Caco-2 (cell line): ENCODE data around the gene ZNF148. TPM values are rescaled to one million over a fixed set of nuclear protein-coding genes. Genes with fewer than 3 reads are reported as not detected.

ENCODE experiments used
- BruUV-seq: library from RNA; stranded (reverse); fragments of 400-500 nt; replicated peaks from 2 replicates; lab custom pipeline; 2021; lab: Mats Ljungman, UMichigan
- CTCF ChIA-PET: fragments of 300-600 bp; sonication (Branson Sonifier 250); formaldehyde crosslinking; loops from one replicate; lab custom pipeline; 2022; ENCODE audit warnings: antibody characterized with exemption; lab: Charles Lee
- POLR2A ChIA-PET: fragments of 300-600 bp; sonication (Branson Sonifier 250); formaldehyde crosslinking; loops from one replicate; lab custom pipeline; 2022; ENCODE audit warnings: antibody characterized with exemption; lab: Charles Lee
- DNase-seq, 2 experiments: peaks; one replicate each; pipeline versions ENCODE4 v3.0.0 to v3.0.0-alpha.2; 2020 to 2022
- H3K27me3 ChIP-seq: replicated peaks from 2 replicates; pipeline ENCODE4 v1.6.0; 2011; ENCODE audit warnings: low read length; ENCODE audit not compliant: control insufficient read depth, insufficient read depth
- H3K36me3 ChIP-seq: 2 replicates; pipeline ENCODE4 v1.5.1; 2011; ENCODE audit warnings: low read length; ENCODE audit not compliant: control insufficient read depth, insufficient read depth
- H3K4me1 ChIP-seq: fragments of 250-450 bp; sonication (Bioruptor Pico); 2 replicates; pipeline ENCODE4 v1.5.1; 2020; ENCODE audit warnings: mild to moderate bottlenecking
- H3K4me3 ChIP-seq: 2 replicates; pipeline ENCODE4 v1.5.1; 2011; ENCODE audit warnings: low read depth, mild to moderate bottlenecking, control low read depth, low read length
- H3K9me3 ChIP-seq: fragments of 250-450 bp; sonication (Bioruptor Pico); 2 replicates; pipeline ENCODE4 v1.5.1; 2020; ENCODE audit warnings: mild to moderate bottlenecking, moderate library complexity
- H3K27ac Mint-ChIP-seq: one replicate; pipeline ENCODE4 v1.8.0; 2022; ENCODE audit warnings: mixed read lengths; ENCODE audit not compliant: unreplicated experiment
- H3K27me3 Mint-ChIP-seq: one replicate; pipeline ENCODE4 v1.8.0; 2022; ENCODE audit warnings: mixed read lengths; ENCODE audit not compliant: insufficient read depth, unreplicated experiment
- H3K36me3 Mint-ChIP-seq: one replicate; pipeline ENCODE4 v1.8.0; 2022; ENCODE audit warnings: mild to moderate bottlenecking, mixed read lengths; ENCODE audit not compliant: insufficient read depth, unreplicated experiment
- H3K4me1 Mint-ChIP-seq: one replicate; pipeline ENCODE4 v1.8.0; 2022; ENCODE audit warnings: low read depth, mixed read lengths; ENCODE audit not compliant: unreplicated experiment
- H3K4me3 Mint-ChIP-seq: one replicate; pipeline ENCODE4 v1.8.0; 2022; ENCODE audit warnings: mild to moderate bottlenecking, moderate library complexity, mixed read lengths; ENCODE audit not compliant: unreplicated experiment
- H3K9me3 Mint-ChIP-seq: one replicate; pipeline ENCODE4 v1.8.0; 2022; ENCODE audit warnings: mixed read lengths; ENCODE audit not compliant: unreplicated experiment
- CTCF ChIP-seq, 2 experiments: fragments of 200-600 bp in 1 of 2; IDR thresholded peaks; 1 replicate in 1 of 2; 2 replicates in 1 of 2; pipeline versions ENCODE4 v1.5.1 to v1.8.0; 2011 to 2022; ENCODE audit warnings: antibody characterized with exemption in 1 of 2, control low read depth in 1 of 2, inconsistent platforms in 1 of 2, low read depth in 1 of 2, low read length in 1 of 2, mild to moderate bottlenecking in 1 of 2, moderate library complexity in 1 of 2; ENCODE audit not compliant: insufficient read depth in 1 of 2, severe bottlenecking in 1 of 2, unreplicated experiment in 1 of 2
- intact Hi-C: fragments of 100-400 bp; cut with micrococcal nuclease; formaldehyde crosslinking; loops from one replicate; pipeline ENCODE4 v1.10.0; 2022; ENCODE audit not compliant: unreplicated experiment
- total RNA-seq: library from RNA; stranded (reverse); gene quantifications from 2 replicates; pipeline ENCODE4 v1.2.3, GENCODE V29; 2022

ZNF148 gene
- total RNA-seq, 1 experiment from 2014 or later = 33.3 TPM

- Histone ChIP-seq H3K9me3 (no peaks in the 10 kb centered on the region), H3K4me3 (no peak overlapping the region), H3K36me3 (no peaks in the 10 kb centered on the region), H3K4me1 (no peaks in the 10 kb centered on the region), H3K27me3 (no peaks in the 10 kb centered on the region)
- ChIA-PET POLR2A (no interaction called here), CTCF (no interaction called here)
- H3K27me3 Mint-ChIP-seq = no peaks in the 10 kb centered on the region
- no peaks in the 10 kb centered on the region for H3K9me3 Mint-ChIP-seq
- no TSS peak for BruUV-seq
- intact Hi-C loops = no loop called here
- H3K4me3 Mint-ChIP-seq = no peak overlapping the region
- no peak overlapping the region for H3K27ac Mint-ChIP-seq
- no peak for TF ChIP-seq CTCF (IDR thresholded peaks at IDR 0.05; ENCODE audit: insufficient read depth in 1 of 2, low read depth in 1 of 2, low read length in 1 of 2, severe bottlenecking in 1 of 2, unreplicated experiment in 1 of 2)
- peaks cover 38% of the 10 kb centered on the region for H3K36me3 Mint-ChIP-seq
- DNase-seq = no peak
- no peaks in the 10 kb centered on the region for H3K4me1 Mint-ChIP-seq
Observed at GRCh38 chr3:125309476-125309875, 65.6 kb downstream of the ZNF148 start.

GRCh38 chr3:125306620-125307019 lies 68.5 kb downstream of the ZNF148 start:
- Histone ChIP-seq H3K36me3 (no peaks in the 10 kb centered on the region), H3K9me3 (no peaks in the 10 kb centered on the region), H3K4me3 (no peak overlapping the region), H3K27me3 (no peaks in the 10 kb centered on the region), H3K4me1 (no peaks in the 10 kb centered on the region)
- TF ChIP-seq CTCF (IDR thresholded peaks at IDR 0.05; ENCODE audit: insufficient read depth in 1 of 2, low read depth in 1 of 2, low read length in 1 of 2, severe bottlenecking in 1 of 2, unreplicated experiment in 1 of 2) = no peak
- H3K36me3 Mint-ChIP-seq = peaks cover 28% of the 10 kb centered on the region
- no peaks in the 10 kb centered on the region for H3K9me3 Mint-ChIP-seq
- H3K4me1 Mint-ChIP-seq = no peaks in the 10 kb centered on the region
- BruUV-seq = no TSS peak
- no peaks in the 10 kb centered on the region for H3K27me3 Mint-ChIP-seq
- DNase-seq = no peak
- ChIA-PET POLR2A (no interaction called here), CTCF (interaction anchor here (0.5 kb wide), 1 partner anchor 327 kb away, joined by 3 read pairs; no protein-coding TSS in a partner anchor)
- H3K4me3 Mint-ChIP-seq = no peak overlapping the region
- no peak overlapping the region for H3K27ac Mint-ChIP-seq
- intact Hi-C loops = no loop called here

GRCh38 chr3:125302932-125303331 lies 72.2 kb downstream of the ZNF148 start:
- Mint-ChIP-seq H3K27ac (no peak overlapping the region), H3K9me3 (no peaks in the 10 kb centered on the region), H3K4me3 (no peak overlapping the region), H3K27me3 (no peaks in the 10 kb centered on the region), H3K36me3 (peaks cover 16% of the 10 kb centered on the region), H3K4me1 (no peaks in the 10 kb centered on the region)
- Histone ChIP-seq H3K9me3 (no peaks in the 10 kb centered on the region), H3K4me3 (no peak overlapping the region), H3K27me3 (no peaks in the 10 kb centered on the region), H3K4me1 (no peaks in the 10 kb centered on the region), H3K36me3 (no peaks in the 10 kb centered on the region)
- DNase-seq = no peak
- ChIA-PET CTCF (no interaction called here), POLR2A (no interaction called here)
- intact Hi-C loops = no loop called here
- BruUV-seq = no TSS peak
- no peak for TF ChIP-seq CTCF (IDR thresholded peaks at IDR 0.05; ENCODE audit: insufficient read depth in 1 of 2, low read depth in 1 of 2, low read length in 1 of 2, severe bottlenecking in 1 of 2, unreplicated experiment in 1 of 2)
